HG03378 (cell line): ENCODE data around the gene NFX1.
A peak's percentile ranks its signal among the peaks of the same experiment; 100 is the strongest.

ENCODE experiments used
- ATAC-seq: cut with Tn5 transposase; IDR thresholded peaks from one replicate; pipeline ENCODE4 v1.9.1; 2021; ENCODE audit warnings: mild to moderate bottlenecking, moderate library complexity; ENCODE audit not compliant: unreplicated experiment

The NFX1 gene

GRCh38 chr9:33415501-33416038, 125.3 kb downstream of the NFX1 start:
- ATAC-seq = peak; percentile 46

DNA sequence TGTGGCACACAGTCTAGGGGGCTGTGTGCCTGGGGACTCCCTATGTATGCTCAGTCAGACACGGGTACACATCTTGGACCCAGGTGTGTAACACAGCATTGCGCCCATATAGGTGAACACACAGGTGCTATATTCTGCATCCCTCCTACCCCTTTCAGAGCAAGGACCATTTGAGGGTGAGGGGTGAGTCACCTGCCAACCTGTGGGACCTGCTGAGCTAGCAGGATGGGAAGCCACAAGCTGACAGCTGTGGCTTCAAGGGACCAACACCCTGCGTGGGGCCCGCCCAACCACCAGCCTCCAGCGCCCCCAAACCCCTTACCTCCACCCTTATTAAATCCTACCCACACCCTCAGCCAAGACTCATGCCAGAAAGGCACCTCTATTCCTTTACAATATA, 126.7 kb downstream of the NFX1 start:
- no peak for ATAC-seq

GRCh38 chr9:33418090-33418489, 127.8 kb downstream of the NFX1 start:
- ATAC-seq = no peak

- no peak for ATAC-seq
These were observed 129.5 kb downstream of the NFX1 start for GRCh38 chr9:33419708-33420303.
